ENCODE measurements around the gene FIBIN. TPM values are rescaled to one million over a fixed set of nuclear protein-coding genes. Genes with fewer than 3 reads are reported as not detected.
"Not testable (repeated sequence)": the region's sequence is repeated elsewhere in the genome, so short reads cannot be mapped to it uniquely, and the experiment has no call there.

The FIBIN gene
- total RNA-seq (2014; rRNA removed; shearing (Covaris generic)): not detected in 2 replicates
- 0.15 and 0.29 TPM in 2 replicates for polyA plus RNA-seq (2015; cell fraction: cytosol; rRNA removed)
- 0.27 TPM in 1 of 2 replicates, not detected in the other for polyA plus RNA-seq (2015; cell fraction: nucleus; rRNA removed)

GRCh38 chr11:26993965-26994457 lies at the start of gene FIBIN:
FIBIN (plus strand) TSS chr11:26994112; CDS start chr11:26994527, 415 bp downstream.
- no peak for DNase-seq (ENCODE audit: low read depth)

GRCh38 chr11:26944866-26945664 lies 48.8 kb upstream of the FIBIN start:
- no peak for DNase-seq (ENCODE audit: low read depth)

GRCh38 chr11:26946257-26946716 lies 47.6 kb upstream of the FIBIN start:
- peak; percentile 37 for DNase-seq (ENCODE audit: low read depth)

- peak; percentile 81 for DNase-seq (ENCODE audit: low read depth)
Measured at GRCh38 chr11:26947379-26947844, 46.5 kb upstream of the FIBIN start.

- no peak for DNase-seq (ENCODE audit: low read depth)
Measured at GRCh38 chr11:26947904-26948639, 45.8 kb upstream of the FIBIN start.

GRCh38 chr11:26948881-26949280 lies 45.0 kb upstream of the FIBIN start:
- no peak for DNase-seq (ENCODE audit: low read depth)

- DNase-seq (ENCODE audit: low read depth): no peak
Measured at GRCh38 chr11:26949846-26950245, 44.1 kb upstream of the FIBIN start.

GRCh38 chr11:26950260-26950719 lies 43.6 kb upstream of the FIBIN start:
- DNase-seq (ENCODE audit: low read depth): peak; percentile 9

- DNase-seq (ENCODE audit: low read depth): no peak
Measured at GRCh38 chr11:26951809-26952515, 42.0 kb upstream of the FIBIN start.

GRCh38 chr11:26953770-26954392 lies 40.0 kb upstream of the FIBIN start:
- peak; percentile 20 for DNase-seq (ENCODE audit: low read depth)

GRCh38 chr11:26958005-26958701 lies 35.8 kb upstream of the FIBIN start:
- no peak for DNase-seq (ENCODE audit: low read depth)

GRCh38 chr11:26958702-26959049 lies 35.2 kb upstream of the FIBIN start:
- DNase-seq (ENCODE audit: low read depth): no peak

- peak; percentile 40 for DNase-seq (ENCODE audit: low read depth)
Measured at GRCh38 chr11:26960281-26960680, 33.6 kb upstream of the FIBIN start.

- no peak for DNase-seq (ENCODE audit: low read depth)
Measured at GRCh38 chr11:26963764-26964163, 30.1 kb upstream of the FIBIN start.

- DNase-seq (ENCODE audit: low read depth): no peak
Measured at GRCh38 chr11:26964339-26964738, 29.6 kb upstream of the FIBIN start.

- not testable (repeated sequence) for DNase-seq (ENCODE audit: low read depth)
Measured at GRCh38 chr11:26964847-26965485, 28.9 kb upstream of the FIBIN start.

GRCh38 chr11:26971961-26972360 lies 22.0 kb upstream of the FIBIN start:
- DNase-seq (ENCODE audit: low read depth): no peak

- no peak for DNase-seq (ENCODE audit: low read depth)
Measured at GRCh38 chr11:26974069-26974783, 19.7 kb upstream of the FIBIN start.

- no peak for DNase-seq (ENCODE audit: low read depth)
Measured at GRCh38 chr11:26974996-26975395, 18.9 kb upstream of the FIBIN start.
